Measurements from ENCODE around the gene KRT72.

DNA sequence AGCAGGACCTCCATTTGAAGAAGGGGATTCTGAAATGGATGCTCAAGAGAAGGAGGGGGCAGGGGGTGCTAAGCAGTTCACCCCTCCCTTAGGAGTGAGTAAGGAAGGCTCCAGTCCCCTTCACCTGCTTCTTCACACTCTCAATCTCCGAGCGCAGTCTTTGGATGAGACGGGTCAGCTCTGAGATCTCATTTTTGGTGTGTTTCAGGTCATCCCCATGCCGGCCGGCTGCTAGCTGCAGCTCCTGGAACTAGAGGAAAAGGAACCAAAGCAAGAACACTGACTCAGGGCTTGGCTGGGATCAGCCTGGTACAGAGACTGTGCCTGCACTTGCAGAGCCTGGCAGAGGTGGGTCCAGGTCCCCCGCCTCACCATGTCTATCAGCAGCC lies 9.8 kb upstream of the KRT72 start:
- TF ChIP-seq, protein P1, sequence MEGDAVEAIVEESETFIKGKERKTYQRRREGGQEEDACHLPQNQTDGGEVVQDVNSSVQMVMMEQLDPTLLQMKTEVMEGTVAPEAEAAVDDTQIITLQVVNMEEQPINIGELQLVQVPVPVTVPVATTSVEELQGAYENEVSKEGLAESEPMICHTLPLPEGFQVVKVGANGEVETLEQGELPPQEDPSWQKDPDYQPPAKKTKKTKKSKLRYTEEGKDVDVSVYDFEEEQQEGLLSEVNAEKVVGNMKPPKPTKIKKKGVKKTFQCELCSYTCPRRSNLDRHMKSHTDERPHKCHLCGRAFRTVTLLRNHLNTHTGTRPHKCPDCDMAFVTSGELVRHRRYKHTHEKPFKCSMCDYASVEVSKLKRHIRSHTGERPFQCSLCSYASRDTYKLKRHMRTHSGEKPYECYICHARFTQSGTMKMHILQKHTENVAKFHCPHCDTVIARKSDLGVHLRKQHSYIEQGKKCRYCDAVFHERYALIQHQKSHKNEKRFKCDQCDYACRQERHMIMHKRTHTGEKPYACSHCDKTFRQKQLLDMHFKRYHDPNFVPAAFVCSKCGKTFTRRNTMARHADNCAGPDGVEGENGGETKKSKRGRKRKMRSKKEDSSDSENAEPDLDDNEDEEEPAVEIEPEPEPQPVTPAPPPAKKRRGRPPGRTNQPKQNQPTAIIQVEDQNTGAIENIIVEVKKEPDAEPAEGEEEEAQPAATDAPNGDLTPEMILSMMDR (IDR thresholded peaks at IDR 0.05 in 8 of 11, conservative IDR thresholded peaks at IDR 0.05 in 3 of 11) = no peak
- no peak for TF ChIP-seq POLR2A (IDR thresholded peaks at IDR 0.05)

All from spleen (tissue), 7 donors.